SK-N-SH treated with all-trans-retinoic acid at 6 μM for 48 hours (cell line): ENCODE results near the gene USH2A.

ENCODE experiments used
- ARNTL ChIP-seq: fragments of 450-650 bp; formaldehyde crosslinking; IDR thresholded peaks from 2 replicates; pipeline ENCODE4 v1.5.0; 2020; ENCODE audit warnings: low read depth, mild to moderate bottlenecking, moderate library complexity, borderline replicate concordance
- BACH2 ChIP-seq: fragments of 250-450 bp; sonication (Bioruptor Pico); IDR thresholded peaks from 2 replicates; pipeline ENCODE4 v1.9.0; 2021; ENCODE audit warnings: mild to moderate bottlenecking, borderline replicate concordance
- TF ChIP-seq, protein P1 (sequence below): fragments of 250-450 bp; sonication (Bioruptor Pico); IDR thresholded peaks from 2 replicates; pipeline ENCODE4 v1.5.1; 2020; ENCODE audit warnings: low read depth, mild to moderate bottlenecking, moderate library complexity

Gene USH2A

GRCh38 chr1:215581896-215582295, 841.4 kb downstream of the USH2A start (continued):
- TF ChIP-seq, protein P1, sequence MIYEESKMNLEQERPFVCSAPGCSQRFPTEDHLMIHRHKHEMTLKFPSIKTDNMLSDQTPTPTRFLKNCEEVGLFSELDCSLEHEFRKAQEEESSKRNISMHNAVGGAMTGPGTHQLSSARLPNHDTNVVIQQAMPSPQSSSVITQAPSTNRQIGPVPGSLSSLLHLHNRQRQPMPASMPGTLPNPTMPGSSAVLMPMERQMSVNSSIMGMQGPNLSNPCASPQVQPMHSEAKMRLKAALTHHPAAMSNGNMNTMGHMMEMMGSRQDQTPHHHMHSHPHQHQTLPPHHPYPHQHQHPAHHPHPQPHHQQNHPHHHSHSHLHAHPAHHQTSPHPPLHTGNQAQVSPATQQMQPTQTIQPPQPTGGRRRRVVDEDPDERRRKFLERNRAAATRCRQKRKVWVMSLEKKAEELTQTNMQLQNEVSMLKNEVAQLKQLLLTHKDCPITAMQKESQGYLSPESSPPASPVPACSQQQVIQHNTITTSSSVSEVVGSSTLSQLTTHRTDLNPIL: no peak
- TF ChIP-seq ARNTL (CRISPR knock-in tag): no peak
- TF ChIP-seq BACH2 (CRISPR knock-in tag): no peak
